Neural progenitor cell (in vitro differentiated cells): ENCODE data around the gene NKTR.

Source experiments
- CTCF ChIP-seq: fragments of 200-600 bp; sonication (generic); IDR thresholded peaks from 2 replicates; pipeline ENCODE4 v1.5.1; 2017; ENCODE audit warnings: antibody characterized with exemption, mild to moderate bottlenecking
- EZH2 ChIP-seq: fragments of 200-600 bp; sonication (generic); IDR thresholded peaks from 2 replicates; pipeline ENCODE4 v1.6.1; 2017; ENCODE audit warnings: antibody characterized with exemption, mild to moderate bottlenecking, moderate library complexity
- EZH2phosphoT487 ChIP-seq: fragments of 200-600 bp; sonication (generic); IDR thresholded peaks from 2 replicates; pipeline ENCODE4 v1.6.1; 2017; ENCODE audit warnings: antibody characterized with exemption

- no peak for TF ChIP-seq CTCF
- no peak for TF ChIP-seq EZH2phosphoT487
- no peak for TF ChIP-seq EZH2
These were observed 90.5 kb downstream of the NKTR start for GRCh38 chr3:42690766-42691680.
